H9 (cell line): ENCODE results near the gene FYN. TPM values are rescaled to one million over a fixed set of nuclear protein-coding genes. Genes with fewer than 3 reads are reported as not detected.

Experiments
- DNase-seq: peaks from one replicate; pipeline ENCODE4 v3.0.0-alpha.2; 2017
- H2AFZ ChIP-seq: one replicate; pipeline ENCODE4 v1.6.1; 2013; ENCODE audit warnings: mild to moderate bottlenecking, low read length, control low read depth, moderate library complexity
- H2AK5ac ChIP-seq: 2 replicates; pipeline ENCODE4 v1.6.1; 2013; ENCODE audit warnings: low read length, control low read depth, mixed read lengths; ENCODE audit not compliant: insufficient read length
- H2BK120ac ChIP-seq: one replicate; pipeline ENCODE4 v1.6.1; 2013; ENCODE audit warnings: low read depth, mild to moderate bottlenecking, low read length, control low read depth, inconsistent platforms; ENCODE audit not compliant: poor library complexity, severe bottlenecking
- H2BK12ac ChIP-seq: 2 replicates; pipeline ENCODE4 v1.6.1; 2013; ENCODE audit warnings: low read length, control low read depth, mixed read lengths, low read depth; ENCODE audit not compliant: insufficient read length
- H2BK15ac ChIP-seq: 2 replicates; pipeline ENCODE4 v1.6.1; 2013; ENCODE audit warnings: low read depth, low read length, control low read depth
- H2BK20ac ChIP-seq: one replicate; pipeline ENCODE4 v1.6.1; 2013; ENCODE audit warnings: low read depth, mild to moderate bottlenecking, low read length, control low read depth, inconsistent platforms; ENCODE audit not compliant: poor library complexity, severe bottlenecking
- H2BK5ac ChIP-seq: 2 replicates; pipeline ENCODE4 v1.6.1; 2013; ENCODE audit warnings: low read length, control low read depth, mixed read lengths; ENCODE audit not compliant: insufficient read length
- H3K14ac ChIP-seq: 2 replicates; pipeline ENCODE4 v1.6.1; 2013; ENCODE audit warnings: low read length, control low read depth; ENCODE audit not compliant: insufficient read depth
- H3K18ac ChIP-seq: 2 replicates; pipeline ENCODE4 v1.6.1; 2013; ENCODE audit warnings: low read depth, mild to moderate bottlenecking, mixed read lengths, low read length, control low read depth; ENCODE audit not compliant: insufficient read length
- H3K23ac ChIP-seq: 2 replicates; pipeline ENCODE4 v1.6.1; 2013; ENCODE audit warnings: low read length, control low read depth, mixed read lengths, low read depth; ENCODE audit not compliant: insufficient read length
- H3K23me2 ChIP-seq: 2 replicates; pipeline ENCODE4 v1.6.1; 2013; ENCODE audit warnings: low read depth, mild to moderate bottlenecking, mixed read lengths, low read length, control low read depth; ENCODE audit not compliant: insufficient read length, poor library complexity, severe bottlenecking
- H3K27ac ChIP-seq: 2 replicates; pipeline ENCODE4 v1.5.1; 2013; ENCODE audit warnings: low read length, control low read depth, mixed read lengths, low read depth; ENCODE audit not compliant: insufficient read length
- H3K27me3 ChIP-seq: 2 replicates; pipeline ENCODE4 v1.6.1; 2013; ENCODE audit warnings: low read length, control low read depth, inconsistent platforms; ENCODE audit not compliant: insufficient read depth
- H3K4ac ChIP-seq: 2 replicates; pipeline ENCODE4 v1.6.1; 2013; ENCODE audit warnings: low read depth, mild to moderate bottlenecking, control low read depth, inconsistent platforms, low read length, moderate library complexity
- H3K4me1 ChIP-seq: 2 replicates; pipeline ENCODE4 v1.6.1; 2013; ENCODE audit warnings: low read length, control low read depth, inconsistent platforms; ENCODE audit not compliant: insufficient read depth
- H3K4me2 ChIP-seq: 2 replicates; pipeline ENCODE4 v1.6.1; 2013; ENCODE audit warnings: low read length, control low read depth, mixed read lengths; ENCODE audit not compliant: insufficient read length, insufficient read depth
- H3K56ac ChIP-seq: 2 replicates; pipeline ENCODE4 v1.6.1; 2013; ENCODE audit warnings: low read depth, mild to moderate bottlenecking, mixed read lengths, low read length, control low read depth; ENCODE audit not compliant: insufficient read length
- H3K79me1 ChIP-seq: 2 replicates; pipeline ENCODE4 v1.6.1; 2013; ENCODE audit warnings: low read depth, mild to moderate bottlenecking, moderate library complexity, low read length, control low read depth, inconsistent platforms; ENCODE audit not compliant: insufficient read depth, poor library complexity, severe bottlenecking
- H3K79me2 ChIP-seq: 2 replicates; pipeline ENCODE4 v1.6.1; 2013; ENCODE audit warnings: low read length, control low read depth, inconsistent platforms; ENCODE audit not compliant: insufficient read depth
- H3K9ac ChIP-seq: 2 replicates; pipeline ENCODE4 v1.6.1; 2013; ENCODE audit warnings: low read length, control low read depth, mixed read lengths; ENCODE audit not compliant: insufficient read length; ENCODE audit errors: extremely low read depth
- H3K9me3 ChIP-seq: one replicate; pipeline ENCODE4 v1.6.1; 2013; ENCODE audit warnings: low read depth, low read length, inconsistent platforms; ENCODE audit not compliant: control insufficient read depth
- H3T11ph ChIP-seq: one replicate; pipeline ENCODE4 v1.6.1; 2013; ENCODE audit warnings: mild to moderate bottlenecking, low read length, control low read depth, inconsistent platforms
- H4K20me1 ChIP-seq: one replicate; pipeline ENCODE4 v1.6.1; 2013; ENCODE audit not compliant: control insufficient read depth, insufficient read length, insufficient read depth
- H4K5ac ChIP-seq: 2 replicates; pipeline ENCODE4 v1.6.1; 2013; ENCODE audit warnings: low read depth, mild to moderate bottlenecking, mixed read lengths, low read length, control low read depth; ENCODE audit not compliant: insufficient read length
- H4K8ac ChIP-seq: replicated peaks from 2 replicates; pipeline ENCODE4 v1.6.1; 2013; ENCODE audit warnings: low read length, control low read depth, mixed read lengths, low read depth; ENCODE audit not compliant: insufficient read length
- H4K91ac ChIP-seq: 2 replicates; pipeline ENCODE4 v1.6.1; 2013; ENCODE audit warnings: low read depth, mild to moderate bottlenecking, moderate library complexity, mixed read lengths, low read length, control low read depth; ENCODE audit not compliant: insufficient read length
- H3K27ac Mint-ChIP-seq, 3 experiments: 2 replicates in 2 of 3; 3 replicates in 1 of 3; pipeline ENCODE4 v1.8.0; 2020 to 2021; ENCODE audit warnings: mixed read lengths in 3 of 3, mild to moderate bottlenecking in 1 of 3, moderate library complexity in 1 of 3
- H3K27me3 Mint-ChIP-seq: 2 replicates; pipeline ENCODE4 v1.8.0; 2021; ENCODE audit warnings: low read depth, mild to moderate bottlenecking, moderate library complexity, mixed read lengths
- H3K36me3 Mint-ChIP-seq, 3 experiments: 2 replicates in 2 of 3; 3 replicates in 1 of 3; pipeline ENCODE4 v1.8.0; 2020 to 2021; ENCODE audit warnings: low read depth in 3 of 3, mixed read lengths in 3 of 3; ENCODE audit not compliant: insufficient read depth in 1 of 3
- H3K4me1 Mint-ChIP-seq, 2 experiments: 2 replicates each; pipeline ENCODE4 v1.8.0; 2020; ENCODE audit warnings: mixed read lengths in 2 of 2
- H3K4me3 Mint-ChIP-seq, 2 experiments: 2 replicates in 1 of 2; 3 replicates in 1 of 2; pipeline ENCODE4 v1.8.0; 2020 to 2021; ENCODE audit warnings: mild to moderate bottlenecking in 2 of 2, mixed read lengths in 2 of 2, moderate library complexity in 1 of 2
- H3K9me3 Mint-ChIP-seq, 2 experiments: 2 replicates in 1 of 2; 3 replicates in 1 of 2; pipeline ENCODE4 v1.8.0; 2020; ENCODE audit warnings: mild to moderate bottlenecking in 2 of 2, mixed read lengths in 2 of 2, moderate library complexity in 1 of 2
- CTCF ChIP-seq: fragments of 200-600 bp; sonication (generic); conservative IDR thresholded peaks from 3 replicates; pipeline ENCODE4 v1.8.0; 2021; ENCODE audit warnings: antibody characterized with exemption, mild to moderate bottlenecking
- WGBS: extraction: QIAGEN DNeasy Blood & Tissue Kit; methylation state at CpG from one replicate; pipeline ENCODE4 v1.1.7; 2013; ENCODE audit warnings: missing lambda C conversion rate, low lambda C conversion rate, mixed read lengths; ENCODE audit not compliant: insufficient read length; ENCODE audit errors: extremely low coverage; 5-methylcytosine and 5-hydroxymethylcytosine counted together
- total RNA-seq: library from RNA; stranded (reverse); gene quantifications from 2 replicates; pipeline ENCODE4 v1.2.1, GENCODE V29; 2021

FYN gene
- total RNA-seq, 1 experiment from 2014 or later = 64.8 TPM

- Histone ChIP-seq H2AK5ac (no peak overlapping the region), H3K4me1 (no peaks in the 10 kb centered on the region), H3T11ph (no peak overlapping the region), H2BK120ac (no peak overlapping the region), H3K23ac (no peak overlapping the region), H2BK20ac (no peak overlapping the region), H3K4ac (no peak overlapping the region), H4K8ac (no peak overlapping the region), H3K9ac (no peak overlapping the region), H4K20me1 (peaks cover 2% of the 10 kb centered on the region), H3K27me3 (no peaks in the 10 kb centered on the region), H2BK12ac (no peak overlapping the region), H4K91ac (no peak overlapping the region), H3K56ac (no peak overlapping the region), H4K5ac (no peak overlapping the region), H3K79me2 (no peaks in the 10 kb centered on the region), H2BK15ac (no peak overlapping the region), H3K18ac (no peak overlapping the region), H3K4me2 (no peak overlapping the region), H3K79me1 (no peaks in the 10 kb centered on the region), H2AFZ (no peak overlapping the region), H3K9me3 (no peaks in the 10 kb centered on the region), H3K23me2 (no peaks in the 10 kb centered on the region), H3K27ac (no peak overlapping the region), H2BK5ac (no peak overlapping the region), H3K14ac (no peak overlapping the region)
- peaks cover 0 to 7% of the 10 kb centered on the region in 2 experiments; a peak in 2 of 4 replicates for H3K4me1 Mint-ChIP-seq
- H3K36me3 Mint-ChIP-seq = peaks cover 7 to 29% (median 23%) of the 10 kb centered on the region in 3 experiments; a peak in 6 of 7 replicates
- no peak overlapping the region for H3K4me3 Mint-ChIP-seq
- WGBS = no CpG with 5 or more reads among the region's 5 CpGs
- DNase-seq = no peak
- no peaks in the 10 kb centered on the region for H3K27me3 Mint-ChIP-seq
- no peaks in the 10 kb centered on the region for H3K9me3 Mint-ChIP-seq
- no peak overlapping the region for H3K27ac Mint-ChIP-seq
- no peak for TF ChIP-seq CTCF
These were observed 171.0 kb downstream of the FYN start for GRCh38 chr6:111702268-111702667.
